K562 (cell line): ENCODE data around the gene LRMDA. TPM values are rescaled to one million over a fixed set of nuclear protein-coding genes. Genes with fewer than 3 reads are reported as not detected.

Experiments used
- ATAC-seq: fragments of 200-7000 bp; cut with Tn5 transposase; 3 replicates; pipeline ENCODE4 v1.9.1; 2020; ENCODE audit warnings: moderate library complexity
- BruUV-seq: library from RNA; stranded (reverse); fragments of 400-500 nt; replicated peaks from 2 replicates; lab custom pipeline; 2021; lab: Mats Ljungman, UMichigan
- CTCF ChIA-PET: fragments of 300-600 bp; formaldehyde crosslinking; extraction: SDS; loops from one replicate; lab custom pipeline; 2021; ENCODE audit warnings: low intra/inter-chr PET ratio; lab: Yijun Ruan, JAX
- POLR2A ChIA-PET: fragments of 300-600, 350-650 bp; sonication (Branson Sonifier 250); formaldehyde crosslinking; extraction: SDS; loops from one replicate; lab custom pipeline; 2021; ENCODE audit warnings: antibody characterized with exemption, inconsistent platforms; lab: Yijun Ruan, JAX
- DNase-seq, 4 experiments: peaks; one replicate each; pipeline versions ENCODE4 v3.0.0 to v3.0.0-alpha.2; 2011 to 2018; ENCODE audit warnings: low spot score in 3 of 4, mixed read lengths in 3 of 4; ENCODE audit errors: extremely low read depth in 1 of 4
- FAIRE-seq: peaks from 2 replicates; lab custom pipeline; 2011; peaks lifted over from hg19 to GRCh38; lab: Jason Lieb, UNC
- H2AFZ ChIP-seq: 2 replicates; pipeline ENCODE4 v1.6.0; 2011; ENCODE audit warnings: low read depth, low read length, control low read depth, inconsistent platforms
- H3K27ac ChIP-seq: fragments of 200-600 bp; 3 replicates; pipeline ENCODE4 v1.8.0; 2011; ENCODE audit warnings: low read depth, mild to moderate bottlenecking, control low read depth, inconsistent platforms, low read length, moderate library complexity, mixed read lengths; ENCODE audit errors: extremely low read depth
- H3K27me3 ChIP-seq, 2 experiments: fragments of 300-600 bp in 1 of 2; 2 replicates in 1 of 2; 3 replicates in 1 of 2; pipeline versions ENCODE4 v1.6.0 to v1.8.0; 2011; ENCODE audit warnings: inconsistent platforms in 2 of 2, low read length in 2 of 2, mild to moderate bottlenecking in 1 of 2, mixed read lengths in 1 of 2, moderate library complexity in 1 of 2; ENCODE audit not compliant: control insufficient read depth in 2 of 2, insufficient read depth in 2 of 2
- H3K36me3 ChIP-seq: fragments of 300-600 bp; 3 replicates; pipeline ENCODE4 v1.8.0; 2011; ENCODE audit warnings: mild to moderate bottlenecking, low read length, inconsistent platforms; ENCODE audit not compliant: control insufficient read depth, insufficient read depth
- H3K4me1 ChIP-seq, 2 experiments: fragments of 200-600 bp in 1 of 2; replicated peaks in 1 of 2; 2 replicates in 1 of 2; 3 replicates in 1 of 2; pipeline versions ENCODE4 v1.5.1 to v1.8.0; 2011; ENCODE audit warnings: inconsistent platforms in 2 of 2, low read length in 2 of 2, mild to moderate bottlenecking in 1 of 2, mixed read lengths in 1 of 2, moderate library complexity in 1 of 2; ENCODE audit not compliant: control insufficient read depth in 2 of 2, insufficient read depth in 2 of 2
- H3K4me2 ChIP-seq: 2 replicates; pipeline ENCODE4 v1.6.1; 2011; ENCODE audit warnings: low read length, control low read depth, inconsistent platforms, mixed read lengths; ENCODE audit not compliant: insufficient read depth
- H3K4me3 ChIP-seq: fragments of 200-600 bp; sonication (generic), shearing (Covaris generic); 2 replicates; pipeline ENCODE4 v1.5.1; 2016; ENCODE audit warnings: control low read depth, inconsistent platforms
- H3K79me2 ChIP-seq: fragments of 200-600 bp; 3 replicates; pipeline ENCODE4 v1.8.0; 2011; ENCODE audit warnings: low read length, inconsistent platforms; ENCODE audit not compliant: control insufficient read depth, insufficient read depth
- H3K9ac ChIP-seq, 2 experiments: 2 replicates each; pipeline versions ENCODE4 v1.6.0 to v1.6.1; 2011; ENCODE audit warnings: low read depth in 2 of 2, low read length in 2 of 2, control low read depth in 1 of 2, inconsistent platforms in 1 of 2, mild to moderate bottlenecking in 1 of 2, mixed read lengths in 1 of 2; ENCODE audit not compliant: insufficient read depth in 1 of 2
- H3K9me1 ChIP-seq: one replicate; pipeline ENCODE4 v1.6.0; 2011; ENCODE audit warnings: inconsistent platforms, mild to moderate bottlenecking, low read length, moderate library complexity; ENCODE audit not compliant: control insufficient read depth, insufficient read depth
- H3K9me3 ChIP-seq: replicated peaks from 2 replicates; pipeline ENCODE4 v1.5.1; 2011; ENCODE audit warnings: low read depth, low read length, inconsistent platforms; ENCODE audit not compliant: control insufficient read depth, insufficient read depth
- H4K20me1 ChIP-seq: replicated peaks from 2 replicates; pipeline ENCODE4 v1.6.1; 2011; ENCODE audit warnings: low read length, inconsistent platforms, mixed read lengths; ENCODE audit not compliant: control insufficient read depth, insufficient read depth
- BCLAF1 ChIP-seq, 2 experiments: fragments of 450-650 bp in 1 of 2; IDR thresholded peaks; 2 replicates each; pipeline ENCODE4 v1.6.1; 2011 to 2017; ENCODE audit warnings: low read depth in 2 of 2, antibody characterized with exemption in 1 of 2, borderline replicate concordance in 1 of 2, low read length in 1 of 2, mild to moderate bottlenecking in 1 of 2, mixed read lengths in 1 of 2; ENCODE audit not compliant: control insufficient read depth in 1 of 2
- ELF4 ChIP-seq: fragments of 450-650 bp; formaldehyde crosslinking; IDR thresholded peaks from 2 replicates; pipeline ENCODE4 v1.4.0; 2022; ENCODE audit warnings: missing genetic modification characterization
- ERF ChIP-seq: fragments of 450-650 bp; formaldehyde crosslinking; IDR thresholded peaks from 2 replicates; pipeline ENCODE4 v1.4.0; 2020; ENCODE audit warnings: mild to moderate bottlenecking, mixed read lengths
- MEF2A ChIP-seq: IDR thresholded peaks from 2 replicates; pipeline ENCODE4 v1.6.1; 2011; ENCODE audit warnings: low read depth, mild to moderate bottlenecking, low read length, moderate library complexity; ENCODE audit not compliant: control insufficient read depth
- RBM15 ChIP-seq: fragments of 200-400 bp; formaldehyde crosslinking; IDR thresholded peaks from 2 replicates; pipeline ENCODE4 v1.6.1; 2018; ENCODE audit warnings: mild to moderate bottlenecking, low read length, moderate library complexity; ENCODE audit not compliant: insufficient read depth
- STAG1 ChIP-seq: sonication (generic); formaldehyde crosslinking; IDR thresholded peaks from 2 replicates; pipeline ENCODE4 v1.5.0; 2020; ENCODE audit warnings: missing genetic modification reagents, borderline replicate concordance
- ZBTB1 ChIP-seq: sonication (generic); formaldehyde crosslinking; IDR thresholded peaks from 2 replicates; pipeline ENCODE4 v1.8.1; 2023; ENCODE audit warnings: missing genetic modification reagents, low read depth, mild to moderate bottlenecking, borderline replicate concordance
- ZBTB11 ChIP-seq, 3 experiments: fragments of 200-800 bp in 1 of 3; fragments of 250-450 bp in 1 of 3; fragments of 450-650 bp in 1 of 3; sonication (Bioruptor Pico) in 1 of 3; sonication (Bioruptor generic) in 1 of 3; formaldehyde crosslinking in 1 of 3; IDR thresholded peaks; 2 replicates each; pipeline versions ENCODE4 v1.6.1 to v1.8.0; 2016 to 2022; ENCODE audit warnings: mild to moderate bottlenecking in 2 of 3, missing genetic modification characterization in 2 of 3, missing compliant biosample characterization in 1 of 3, moderate library complexity in 1 of 3
- ZNF253 ChIP-seq: fragments of 250-450 bp; sonication (Bioruptor Pico); conservative IDR thresholded peaks from 2 replicates; pipeline ENCODE4 v1.6.1; 2021; ENCODE audit warnings: mild to moderate bottlenecking
- WGBS: fragments of 100-300 bp; shearing (Covaris generic); methylation state at CpG from one replicate; pipeline ENCODE4 v1.1.6; 2016; ENCODE audit warnings: low coverage, mixed read lengths; ENCODE audit not compliant: insufficient coverage; ENCODE audit errors: missing lambda C conversion rate; 5-methylcytosine and 5-hydroxymethylcytosine counted together
- in situ Hi-C: fragments of 300-500 bp; cut with MboI; formaldehyde crosslinking; loops from 4 replicates; pipeline ENCODE4 v1.15.0; 2018; ENCODE audit warnings: inconsistent platforms, mixed read lengths
- intact Hi-C: fragments of 100-400 bp; cut with micrococcal nuclease; formaldehyde crosslinking; loops from 2 replicates; pipeline ENCODE4 v1.14.2; 2022
- polyA plus RNA-seq, 8 experiments: library from polyadenylated mRNA; depleted of rRNA in 4 of 8; stranded (reverse) in 5 of 8; unstranded in 3 of 8; fragments of >200 nt; fragmentation: Nextera tagmentation in 2 of 8; fragmentation: Illumina TruSeq in 1 of 8; extraction: Ambion mirVana in 2 of 8; extraction: Trizol in 1 of 8; gene quantifications; 2 replicates each; pipeline versions ENCODE4 v1.2.1 to v1.2.3, GENCODE V29; 2011 to 2014; ENCODE audit warnings: inconsistent platforms in 1 of 8, missing spikeins in 1 of 8
- total RNA-seq, 7 experiments: library from RNA; depleted of rRNA in 6 of 7; stranded (reverse); fragments of >200 nt in 6 of 7; fragmentation: Illumina TruSeq in 2 of 7; extraction: Trizol in 2 of 7; gene quantifications; 2 replicates each; pipeline versions ENCODE4 v1.2.1 to v1.2.3, GENCODE V29; 2011 to 2021; ENCODE audit warnings: low replicate concordance in 1 of 7
- TF ChIP-seq, protein P1 (sequence below): fragments of 250-450 bp; sonication (Bioruptor Pico); IDR thresholded peaks from 2 replicates; pipeline ENCODE4 v1.8.0; 2021; ENCODE audit warnings: mild to moderate bottlenecking, moderate library complexity

Gene LRMDA
- total and polyA plus RNA-seq, 9 of the 15 experiments (the other 6 are each of a cell fraction or from before 2014, with no cell fraction given) = 0.25 TPM; not detected in 8

DNA sequence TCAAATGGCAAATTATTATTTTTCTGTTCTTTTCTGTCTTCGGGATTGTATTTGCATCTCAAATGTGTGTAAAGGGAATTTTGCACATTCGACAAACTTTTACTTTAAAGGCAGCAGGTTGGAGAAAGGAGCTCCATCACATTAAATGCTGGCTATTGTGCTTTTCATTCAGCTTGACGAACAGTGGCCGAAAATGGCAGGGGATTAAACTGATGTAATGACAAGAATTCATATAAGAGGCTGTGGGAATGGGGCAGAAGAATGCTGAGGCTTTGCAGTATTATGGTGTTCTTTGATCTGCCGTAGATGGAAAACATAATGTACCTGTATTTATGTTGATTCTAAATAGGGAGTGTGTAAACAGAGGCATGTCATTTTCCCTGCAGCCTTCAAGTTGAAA is 376.0 kb downstream of the LRMDA start:
- ChIA-PET POLR2A (interaction anchor here (1.2 kb wide), 1 partner anchor 202 kb away, joined by 4 read pairs; no protein-coding TSS in a partner anchor), CTCF (no interaction called here)
- Histone ChIP-seq H3K27ac (no peak overlapping the region), H3K9me1 (no peaks in the 10 kb centered on the region), H3K79me2 (no peaks in the 10 kb centered on the region), H3K27me3 (peaks cover 0 to 15% of the 10 kb centered on the region in 2 experiments; a peak in 1 of 5 replicates), H3K36me3 (no peaks in the 10 kb centered on the region), H3K9me3 (no peaks in the 10 kb centered on the region), H4K20me1 (no peaks in the 10 kb centered on the region), H2AFZ (no peak overlapping the region), H3K9ac (no peak overlapping the region), H3K4me3 (no peak overlapping the region), H3K4me1 (no peaks in the 10 kb centered on the region), H3K4me2 (no peak overlapping the region)
- ATAC-seq = no peak
- FAIRE-seq = no peak
- no TSS peak for BruUV-seq
- intact Hi-C loops (no loop called here), in situ Hi-C loops (no loop called here)
- DNase-seq = no peak
- 2% methylated on average over 5 of the region's 5 CpGs for WGBS
- TF ChIP-seq MEF2A = no peak
- TF ChIP-seq ERF (CRISPR knock-in tag) = no peak
- no peak for TF ChIP-seq RBM15
- TF ChIP-seq ZBTB11 (CRISPR knock-in tag; IDR thresholded peaks at IDR 0.05) = no peak
- TF ChIP-seq, protein P1, sequence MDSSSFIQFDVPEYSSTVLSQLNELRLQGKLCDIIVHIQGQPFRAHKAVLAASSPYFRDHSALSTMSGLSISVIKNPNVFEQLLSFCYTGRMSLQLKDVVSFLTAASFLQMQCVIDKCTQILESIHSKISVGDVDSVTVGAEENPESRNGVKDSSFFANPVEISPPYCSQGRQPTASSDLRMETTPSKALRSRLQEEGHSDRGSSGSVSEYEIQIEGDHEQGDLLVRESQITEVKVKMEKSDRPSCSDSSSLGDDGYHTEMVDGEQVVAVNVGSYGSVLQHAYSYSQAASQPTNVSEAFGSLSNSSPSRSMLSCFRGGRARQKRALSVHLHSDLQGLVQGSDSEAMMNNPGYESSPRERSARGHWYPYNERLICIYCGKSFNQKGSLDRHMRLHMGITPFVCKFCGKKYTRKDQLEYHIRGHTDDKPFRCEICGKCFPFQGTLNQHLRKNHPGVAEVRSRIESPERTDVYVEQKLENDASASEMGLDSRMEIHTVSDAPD = no peak
- TF ChIP-seq STAG1 (CRISPR knock-in tag) = no peak
- TF ChIP-seq ZNF253 (CRISPR knock-in tag) = no peak
- TF ChIP-seq ZBTB1 (CRISPR knock-in tag) = no peak
- TF ChIP-seq BCLAF1 (IDR thresholded peaks at IDR 0.05; ENCODE audit: borderline replicate concordance in 1 of 2, control insufficient read depth in 1 of 2, low read depth in 2 of 2, low read length in 1 of 2) = no peak
- no peak for TF ChIP-seq ELF4 (CRISPR knock-in tag)
